HL-60 (cell line): ENCODE results near the gene ASPSCR1.

Source experiments
- DNase-seq, 2 experiments: peaks; one replicate each; pipeline ENCODE4 v3.0.0-alpha.2; 2010 to 2020; ENCODE audit warnings: low read depth in 1 of 2, low spot score in 1 of 2
- H3K27ac ChIP-seq: fragments of 250-450 bp; sonication (Bioruptor Pico); replicated peaks from 2 replicates; pipeline ENCODE4 v1.5.1; 2020; ENCODE audit warnings: mild to moderate bottlenecking, moderate library complexity
- H3K27me3 ChIP-seq: fragments of 250-450 bp; sonication (Bioruptor Pico); 2 replicates; pipeline ENCODE4 v1.5.1; 2021; ENCODE audit warnings: mild to moderate bottlenecking, moderate library complexity; ENCODE audit not compliant: insufficient read depth, poor library complexity, severe bottlenecking
- H3K4me3 ChIP-seq: replicated peaks from 2 replicates; pipeline ENCODE4 v1.5.1; 2011; ENCODE audit warnings: mild to moderate bottlenecking, control low read depth, low read length; ENCODE audit not compliant: insufficient read depth
- CTCF ChIP-seq: IDR thresholded peaks from one replicate; pipeline ENCODE4 v1.5.1; 2011; ENCODE audit warnings: low read length, control low read depth, inconsistent platforms; ENCODE audit not compliant: insufficient read depth
- GABPA ChIP-seq: IDR thresholded peaks from 2 replicates; pipeline ENCODE4 v1.6.1; 2012; ENCODE audit warnings: low read depth
- POLR2AphosphoS5 ChIP-seq: IDR thresholded peaks from 2 replicates; pipeline ENCODE4 v1.6.1; 2012; ENCODE audit warnings: low read depth
- SPI1 ChIP-seq: IDR thresholded peaks from 2 replicates; pipeline ENCODE4 v1.6.1; 2012; ENCODE audit warnings: low read depth, mild to moderate bottlenecking, borderline replicate concordance
- TF ChIP-seq, protein P1 (sequence below): IDR thresholded peaks from 2 replicates; pipeline ENCODE4 v1.6.1; 2012; ENCODE audit warnings: low read depth; ENCODE audit not compliant: insufficient replicate concordance

Gene ASPSCR1

GRCh38 chr17:81942167-81942553, 35.3 kb upstream of the ASPSCR1 start:
- Histone ChIP-seq H3K27ac (no peak overlapping the region), H3K27me3 (peaks cover 4% of the 10 kb centered on the region), H3K4me3 (no peak overlapping the region)
- no peak for DNase-seq
- no peak for TF ChIP-seq GABPA
- no peak for TF ChIP-seq SPI1
- TF ChIP-seq POLR2AphosphoS5, result no peak
- TF ChIP-seq CTCF, result no peak
- TF ChIP-seq, protein P1, sequence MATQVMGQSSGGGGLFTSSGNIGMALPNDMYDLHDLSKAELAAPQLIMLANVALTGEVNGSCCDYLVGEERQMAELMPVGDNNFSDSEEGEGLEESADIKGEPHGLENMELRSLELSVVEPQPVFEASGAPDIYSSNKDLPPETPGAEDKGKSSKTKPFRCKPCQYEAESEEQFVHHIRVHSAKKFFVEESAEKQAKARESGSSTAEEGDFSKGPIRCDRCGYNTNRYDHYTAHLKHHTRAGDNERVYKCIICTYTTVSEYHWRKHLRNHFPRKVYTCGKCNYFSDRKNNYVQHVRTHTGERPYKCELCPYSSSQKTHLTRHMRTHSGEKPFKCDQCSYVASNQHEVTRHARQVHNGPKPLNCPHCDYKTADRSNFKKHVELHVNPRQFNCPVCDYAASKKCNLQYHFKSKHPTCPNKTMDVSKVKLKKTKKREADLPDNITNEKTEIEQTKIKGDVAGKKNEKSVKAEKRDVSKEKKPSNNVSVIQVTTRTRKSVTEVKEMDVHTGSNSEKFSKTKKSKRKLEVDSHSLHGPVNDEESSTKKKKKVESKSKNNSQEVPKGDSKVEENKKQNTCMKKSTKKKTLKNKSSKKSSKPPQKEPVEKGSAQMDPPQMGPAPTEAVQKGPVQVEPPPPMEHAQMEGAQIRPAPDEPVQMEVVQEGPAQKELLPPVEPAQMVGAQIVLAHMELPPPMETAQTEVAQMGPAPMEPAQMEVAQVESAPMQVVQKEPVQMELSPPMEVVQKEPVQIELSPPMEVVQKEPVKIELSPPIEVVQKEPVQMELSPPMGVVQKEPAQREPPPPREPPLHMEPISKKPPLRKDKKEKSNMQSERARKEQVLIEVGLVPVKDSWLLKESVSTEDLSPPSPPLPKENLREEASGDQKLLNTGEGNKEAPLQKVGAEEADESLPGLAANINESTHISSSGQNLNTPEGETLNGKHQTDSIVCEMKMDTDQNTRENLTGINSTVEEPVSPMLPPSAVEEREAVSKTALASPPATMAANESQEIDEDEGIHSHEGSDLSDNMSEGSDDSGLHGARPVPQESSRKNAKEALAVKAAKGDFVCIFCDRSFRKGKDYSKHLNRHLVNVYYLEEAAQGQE, result no peak

- peaks cover 4% of the 10 kb centered on the region for H3K27me3 ChIP-seq
- H3K27ac ChIP-seq, result no peak overlapping the region
- no peak for DNase-seq
- no peak for TF ChIP-seq POLR2AphosphoS5
- TF ChIP-seq CTCF, result no peak
- no peak for TF ChIP-seq SPI1
- TF ChIP-seq, protein P1, result no peak
- no peak for TF ChIP-seq GABPA
- H3K4me3 ChIP-seq, result no peak overlapping the region
Measured at GRCh38 chr17:81944858-81945257, 32.6 kb upstream of the ASPSCR1 start.

GRCh38 chr17:81947189-81947588, 30.2 kb upstream of the ASPSCR1 start, which contains the start of gene MYADML2:
Gene MYADML2 (minus strand): TSS chr17:81947233. CDS start chr17:81941741, 5,492 bp downstream.
- TF ChIP-seq POLR2AphosphoS5 (no peak), SPI1 (no peak), GABPA (no peak), CTCF (no peak)
- TF ChIP-seq, protein P1, result no peak
- no peak for DNase-seq
- Histone ChIP-seq H3K27ac (no peak within 1 kb of the TSS), H3K27me3 (no peaks in the 10 kb centered on the region), H3K4me3 (no peak within 1 kb of the TSS)
